Neural cell (in vitro differentiated cells): ENCODE results near the gene PFDN6.

Experiments used
- CTCF ChIP-seq: fragments of 450-650 bp; IDR thresholded peaks from 2 replicates; pipeline ENCODE4 v1.5.1; 2014; ENCODE audit warnings: antibody characterized with exemption, mild to moderate bottlenecking, moderate library complexity; ENCODE audit not compliant: poor library complexity, severe bottlenecking
- EP300 ChIP-seq: fragments of 450-650 bp; conservative IDR thresholded peaks from 2 replicates; pipeline ENCODE4 v1.6.1; 2014; ENCODE audit warnings: antibody characterized with exemption, mild to moderate bottlenecking, moderate library complexity; ENCODE audit not compliant: poor library complexity, severe bottlenecking
- EZH2 ChIP-seq: fragments of 200-600, 300-800 bp; shearing (Covaris generic), sonication (generic); IDR thresholded peaks from 2 replicates; pipeline ENCODE4 v1.6.1; 2014; ENCODE audit warnings: antibody characterized with exemption, low read length, borderline replicate concordance, mild to moderate bottlenecking; ENCODE audit not compliant: insufficient read depth, poor library complexity, severe bottlenecking
- MXI1 ChIP-seq: fragments of 450-650 bp; conservative IDR thresholded peaks from 2 replicates; pipeline ENCODE4 v1.6.1; 2014; ENCODE audit warnings: antibody characterized with exemption, mild to moderate bottlenecking; ENCODE audit not compliant: poor library complexity, severe bottlenecking
- POLR2AphosphoS5 ChIP-seq: IDR thresholded peaks from 2 replicates; pipeline ENCODE4 v1.6.1; 2012
- RAD21 ChIP-seq: fragments of 450-650 bp; conservative IDR thresholded peaks from 2 replicates; pipeline ENCODE4 v1.6.1; 2014; ENCODE audit warnings: antibody characterized with exemption, mild to moderate bottlenecking, moderate library complexity
- REST ChIP-seq: IDR thresholded peaks from 2 replicates; pipeline ENCODE4 v1.6.1; 2012; ENCODE audit warnings: borderline replicate concordance
- SMC3 ChIP-seq: fragments of 450-650 bp; conservative IDR thresholded peaks from 2 replicates; pipeline ENCODE4 v1.6.1; 2014; ENCODE audit warnings: antibody characterized with exemption, mild to moderate bottlenecking, moderate library complexity; ENCODE audit not compliant: poor library complexity
- TAF1 ChIP-seq: IDR thresholded peaks from 2 replicates; pipeline ENCODE4 v1.6.1; 2012; ENCODE audit warnings: low read depth

DNA sequence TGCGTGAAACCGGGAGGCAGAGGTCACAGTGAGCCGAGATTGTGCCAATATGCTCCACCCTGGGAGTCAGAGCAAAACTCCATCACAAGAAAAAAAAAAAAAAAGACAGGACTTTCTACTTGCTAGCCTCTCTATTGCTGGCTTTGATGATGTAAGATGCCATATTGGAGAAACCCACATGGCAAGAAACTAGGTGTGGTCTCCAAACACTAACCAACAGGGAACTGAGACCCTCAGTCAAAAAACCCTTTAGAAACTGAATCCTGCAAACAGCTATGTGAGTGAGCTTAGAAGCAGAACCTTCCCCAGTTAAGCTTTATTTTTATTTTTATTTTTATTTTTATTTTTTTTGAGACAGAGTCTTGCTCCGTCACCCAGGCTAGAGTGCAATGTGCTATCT is 46.5 kb downstream of the PFDN6 start:
- TF ChIP-seq CTCF, result no peak
- TF ChIP-seq EZH2, result no peak
- no peak for TF ChIP-seq RAD21
- no peak for TF ChIP-seq POLR2AphosphoS5
- no peak for TF ChIP-seq REST
- no peak for TF ChIP-seq MXI1
- no peak for TF ChIP-seq TAF1
- no peak for TF ChIP-seq EP300
- TF ChIP-seq SMC3, result no peak
